NCI-H1417 (cell line): Measurements from ENCODE around the gene PIPOX.

ENCODE experiments used
- DNase-seq, 3 experiments: peaks; one replicate each; lab custom pipeline; 2025; lab: John Stamatoyannopoulos, UW

The PIPOX gene

GRCh38 chr17:29099527-29099926 is 56.6 kb downstream of the PIPOX start:
- DNase-seq = no peak

- no peak for DNase-seq
These were observed 57.4 kb downstream of the PIPOX start for GRCh38 chr17:29100296-29100695.

GRCh38 chr17:29102046-29102445 is 59.1 kb downstream of the PIPOX start:
- no peak for DNase-seq

GRCh38 chr17:29102741-29103181 is 59.8 kb downstream of the PIPOX start:
- no peak for DNase-seq

- no peak for DNase-seq
These were observed 60.4 kb downstream of the PIPOX start for GRCh38 chr17:29103341-29103740.
